Uterus (tissue), 4 donors: ENCODE data around the gene PIK3CB. TPM values are rescaled to one million over a fixed set of nuclear protein-coding genes. Genes with fewer than 3 reads are reported as not detected.

Experiments used
- DNase-seq, 2 donors: peaks; one replicate each; pipeline ENCODE4 v3.0.0-alpha.2; 2019 to 2020
- H3K27ac ChIP-seq, 2 donors: fragments of 200-600 bp; sonication (generic); 1 replicate in 1 of 2; 2 replicates in 1 of 2; pipeline ENCODE4 v1.5.1; 2016 to 2018
- H3K27me3 ChIP-seq, 2 donors: fragments of 200-600 bp; sonication (generic); one replicate each; pipeline ENCODE4 v1.5.1; 2018 to 2019; ENCODE audit warnings: control low read depth in 1 of 2
- H3K36me3 ChIP-seq, 2 donors: fragments of 200-600 bp; sonication (generic); one replicate each; pipeline ENCODE4 v1.5.1; 2019; ENCODE audit warnings: control low read depth in 1 of 2
- H3K4me1 ChIP-seq, 2 donors: fragments of 200-600 bp; sonication (generic); one replicate each; pipeline ENCODE4 v1.5.1; 2018 to 2019; ENCODE audit warnings: control low read depth in 1 of 2
- H3K4me3 ChIP-seq, 2 donors: fragments of 200-600 bp; sonication (generic); 1 replicate in 1 of 2; 2 replicates in 1 of 2; pipeline ENCODE4 v1.5.1; 2018 to 2019; ENCODE audit warnings: mild to moderate bottlenecking in 1 of 2
- H3K9me3 ChIP-seq, 2 donors: fragments of 200-600 bp; sonication (generic); one replicate each; pipeline ENCODE4 v1.5.1; 2019; ENCODE audit warnings: control low read depth in 1 of 2
- POLR2A ChIP-seq, 2 donors: fragments of 450-650 bp; IDR thresholded peaks; one replicate each; pipeline ENCODE4 v1.6.1; 2016; ENCODE audit warnings: antibody characterized with exemption in 2 of 2, mild to moderate bottlenecking in 1 of 2, moderate library complexity in 1 of 2
- intact Hi-C: fragments of 100-400 bp; cut with DNase I; formaldehyde crosslinking; loops from one replicate; pipeline ENCODE4 v1.15.1; 2023; ENCODE audit warnings: low total_unique reads
- total RNA-seq, 4 donors: library from RNA; depleted of rRNA in 3 of 4; stranded (reverse); fragments of >200 nt in 3 of 4; gene quantifications; one replicate each; pipeline versions ENCODE4 v1.1.0 to v1.2.4, GENCODE V29; 2014 to 2023
- TF ChIP-seq, protein P1 (sequence below), 4 experiments: fragments of 200-600 bp in 2 of 4; fragments of 450-650 bp in 2 of 4; sonication (generic) in 2 of 4; IDR thresholded peaks; one replicate each; pipeline ENCODE4 v1.5.1; 2016 to 2019; ENCODE audit warnings: antibody characterized with exemption in 4 of 4, mild to moderate bottlenecking in 2 of 4, moderate library complexity in 1 of 4
- donor health status: DM: yes; HTN: yes; CAD: no.

PIK3CB gene
- total RNA-seq, 4 donors from 2014 or later: 5.6 to 37.5 (median 17.0) TPM

DNA sequence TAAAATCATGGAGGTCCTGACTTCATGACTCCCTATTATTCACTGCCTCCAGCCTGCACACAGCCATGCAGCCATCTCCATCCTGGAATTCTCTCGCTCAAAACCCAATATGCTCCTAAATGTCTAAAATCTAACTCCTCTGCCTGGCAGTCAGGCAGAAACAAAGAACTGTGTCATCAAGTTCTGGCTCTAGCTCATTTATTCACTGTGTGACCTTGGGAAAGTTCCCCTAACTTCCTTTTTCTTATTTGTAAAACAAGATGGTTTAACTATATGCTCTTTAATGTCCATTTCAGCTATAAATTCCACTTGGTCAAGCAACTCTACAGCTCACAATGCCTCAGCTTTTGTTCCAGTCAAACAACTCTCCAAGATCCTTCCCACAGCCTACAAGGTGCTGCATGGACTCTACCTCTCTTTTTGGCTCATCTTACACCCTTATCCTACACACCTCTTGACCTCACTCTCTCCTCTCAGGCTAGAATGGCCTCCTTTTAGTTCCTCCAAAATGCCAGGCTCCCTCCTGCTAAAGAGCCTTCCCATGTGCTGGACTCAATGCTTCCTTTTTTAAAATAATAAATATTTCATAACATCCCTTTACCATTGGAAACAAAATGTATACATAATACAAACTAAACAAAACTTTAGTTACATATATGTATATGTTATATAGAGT, 16.4 kb downstream of the PIK3CB start:
- Histone ChIP-seq H3K9me3 (no peaks in the 10 kb centered on the region), H3K36me3 (no peaks in the 10 kb centered on the region), H3K4me3 (no peak overlapping the region), H3K27ac (no peak overlapping the region), H3K4me1 (no peaks in the 10 kb centered on the region), H3K27me3 (no peaks in the 10 kb centered on the region)
- no peak for TF ChIP-seq POLR2A (IDR thresholded peaks at IDR 0.05)
- TF ChIP-seq, protein P1, sequence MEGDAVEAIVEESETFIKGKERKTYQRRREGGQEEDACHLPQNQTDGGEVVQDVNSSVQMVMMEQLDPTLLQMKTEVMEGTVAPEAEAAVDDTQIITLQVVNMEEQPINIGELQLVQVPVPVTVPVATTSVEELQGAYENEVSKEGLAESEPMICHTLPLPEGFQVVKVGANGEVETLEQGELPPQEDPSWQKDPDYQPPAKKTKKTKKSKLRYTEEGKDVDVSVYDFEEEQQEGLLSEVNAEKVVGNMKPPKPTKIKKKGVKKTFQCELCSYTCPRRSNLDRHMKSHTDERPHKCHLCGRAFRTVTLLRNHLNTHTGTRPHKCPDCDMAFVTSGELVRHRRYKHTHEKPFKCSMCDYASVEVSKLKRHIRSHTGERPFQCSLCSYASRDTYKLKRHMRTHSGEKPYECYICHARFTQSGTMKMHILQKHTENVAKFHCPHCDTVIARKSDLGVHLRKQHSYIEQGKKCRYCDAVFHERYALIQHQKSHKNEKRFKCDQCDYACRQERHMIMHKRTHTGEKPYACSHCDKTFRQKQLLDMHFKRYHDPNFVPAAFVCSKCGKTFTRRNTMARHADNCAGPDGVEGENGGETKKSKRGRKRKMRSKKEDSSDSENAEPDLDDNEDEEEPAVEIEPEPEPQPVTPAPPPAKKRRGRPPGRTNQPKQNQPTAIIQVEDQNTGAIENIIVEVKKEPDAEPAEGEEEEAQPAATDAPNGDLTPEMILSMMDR (IDR thresholded peaks at IDR 0.05): no peak
- no peak for DNase-seq
- intact Hi-C loops: no loop called here

DNA sequence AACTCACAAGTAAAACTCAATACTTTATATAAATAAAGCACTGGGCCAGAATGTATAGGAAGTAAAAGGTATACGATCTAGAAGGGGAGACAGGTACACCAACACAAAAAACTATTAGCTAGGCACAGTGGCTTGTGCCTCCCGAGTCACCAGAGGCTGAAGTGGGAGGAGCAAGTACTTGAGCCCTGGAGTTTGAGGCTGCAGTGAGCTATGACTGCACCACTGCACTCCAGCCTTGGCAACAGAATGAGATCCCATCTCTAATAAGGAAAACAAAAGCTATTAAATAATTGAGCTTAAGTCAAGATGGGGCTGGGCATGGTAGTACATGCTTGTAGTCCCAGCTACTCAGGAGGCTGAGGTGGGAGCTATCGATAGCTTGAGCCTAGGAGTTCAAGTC, 17.0 kb downstream of the PIK3CB start:
- no peaks in the 10 kb centered on the region for H3K27me3 ChIP-seq
- no peaks in the 10 kb centered on the region for H3K36me3 ChIP-seq
- no peaks in the 10 kb centered on the region for H3K9me3 ChIP-seq
- no peak for DNase-seq
- no peak overlapping the region for H3K27ac ChIP-seq
- intact Hi-C loops: no loop called here
- H3K4me1 ChIP-seq: no peaks in the 10 kb centered on the region
- TF ChIP-seq POLR2A (IDR thresholded peaks at IDR 0.05): no peak
- TF ChIP-seq, protein P1 (IDR thresholded peaks at IDR 0.05): no peak
- no peak overlapping the region for H3K4me3 ChIP-seq

DNA sequence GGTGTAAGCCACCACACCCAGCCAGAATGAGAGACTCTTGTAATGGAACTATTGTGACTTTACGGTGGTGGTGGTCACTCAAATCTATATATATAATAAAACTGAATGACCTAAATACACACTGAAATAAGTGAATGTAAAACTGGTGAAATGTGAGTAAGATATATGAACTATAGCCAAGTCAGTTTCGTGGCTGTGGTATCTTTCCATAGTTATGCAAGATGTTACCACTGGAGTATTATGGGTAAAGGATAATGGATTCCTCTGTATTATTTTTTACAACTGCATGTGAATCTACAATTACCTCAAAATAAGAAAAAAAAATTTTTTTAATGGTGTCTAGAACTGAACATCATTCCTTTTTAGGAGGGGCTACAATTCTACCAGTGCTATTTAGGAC, 21.9 kb downstream of the PIK3CB start:
- DNase-seq: no peak
- H3K4me3 ChIP-seq: no peak overlapping the region
- intact Hi-C loops: no loop called here
- no peak for TF ChIP-seq POLR2A (IDR thresholded peaks at IDR 0.05)
- TF ChIP-seq, protein P1 (IDR thresholded peaks at IDR 0.05): no peak
- H3K9me3 ChIP-seq: no peaks in the 10 kb centered on the region
- no peak overlapping the region for H3K27ac ChIP-seq
- H3K4me1 ChIP-seq: no peaks in the 10 kb centered on the region
- no peaks in the 10 kb centered on the region for H3K36me3 ChIP-seq
- no peaks in the 10 kb centered on the region for H3K27me3 ChIP-seq

DNA sequence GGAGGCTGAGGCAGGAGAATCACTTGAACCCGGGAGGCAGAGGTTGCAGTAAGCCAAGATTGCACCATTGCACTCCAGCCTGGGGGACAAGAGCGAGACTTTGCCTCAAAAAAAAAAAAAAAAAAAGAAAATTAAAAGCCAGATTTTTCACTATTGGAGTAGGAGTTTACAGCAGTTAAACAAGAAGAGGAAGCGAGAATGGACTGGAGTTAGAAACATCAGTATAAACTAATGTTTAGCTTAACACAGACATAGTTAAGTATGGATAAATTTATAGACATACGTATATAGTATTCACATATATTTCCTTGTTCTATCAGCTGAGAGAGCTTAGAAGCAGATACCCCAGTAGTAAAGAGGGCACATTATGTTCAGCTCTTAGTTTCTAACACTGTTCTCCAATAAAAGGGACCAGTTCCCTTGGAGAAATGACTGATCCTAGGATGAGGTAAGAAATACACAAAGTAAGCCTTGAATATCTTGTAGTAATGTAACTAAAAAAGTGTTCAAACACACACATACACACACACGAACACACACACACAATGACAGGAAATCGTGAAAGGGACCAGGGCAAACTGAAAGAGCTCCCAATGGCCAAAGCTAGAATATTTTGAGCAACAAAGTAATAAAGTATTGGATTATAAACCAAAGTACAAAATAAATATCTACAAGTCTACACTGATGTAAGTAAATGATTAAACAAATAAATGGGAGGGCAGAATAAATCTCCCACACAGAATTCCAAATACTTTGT, 25.1 kb downstream of the PIK3CB start:
- H3K4me3 ChIP-seq: no peak overlapping the region
- no peaks in the 10 kb centered on the region for H3K9me3 ChIP-seq
- H3K27me3 ChIP-seq: no peaks in the 10 kb centered on the region
- H3K27ac ChIP-seq: no peak overlapping the region
- no peaks in the 10 kb centered on the region for H3K36me3 ChIP-seq
- intact Hi-C loops: no loop called here
- no peak for DNase-seq
- no peak for TF ChIP-seq POLR2A (IDR thresholded peaks at IDR 0.05)
- TF ChIP-seq, protein P1 (IDR thresholded peaks at IDR 0.05): no peak
- no peaks in the 10 kb centered on the region for H3K4me1 ChIP-seq

DNA sequence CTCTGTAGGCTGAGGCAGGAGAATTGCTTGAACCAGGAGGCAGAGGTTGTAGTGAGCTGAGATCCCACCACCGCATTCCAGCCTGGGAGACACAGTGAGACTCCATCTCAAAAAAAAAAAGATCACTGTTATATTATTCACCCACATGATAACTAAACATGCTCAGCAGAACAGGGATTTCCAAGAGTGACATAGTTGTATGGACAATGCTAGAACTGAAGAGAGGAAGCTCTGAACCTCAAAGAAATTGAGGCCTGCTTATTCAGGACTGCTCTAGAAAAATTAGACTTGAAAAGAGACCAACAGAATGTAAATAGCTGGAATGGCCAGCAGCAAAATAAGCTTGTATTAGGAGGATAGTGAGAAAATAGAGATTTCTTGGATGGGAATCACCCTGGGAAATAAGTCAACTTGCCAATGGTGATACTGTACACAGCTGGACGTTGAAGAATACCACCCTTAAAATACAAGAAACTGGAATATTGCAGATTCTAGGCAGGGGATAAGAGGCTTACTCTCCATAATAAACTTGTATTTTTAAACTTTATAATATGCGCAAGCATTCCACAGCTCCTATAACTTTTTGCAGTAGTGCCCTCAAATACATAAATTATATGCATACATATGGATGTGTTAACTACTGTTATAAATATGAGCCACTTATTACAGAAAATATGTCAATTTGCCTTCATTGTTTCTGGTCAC, 28.2 kb downstream of the PIK3CB start:
- Histone ChIP-seq H3K27ac (no peak overlapping the region), H3K4me1 (no peaks in the 10 kb centered on the region), H3K9me3 (no peaks in the 10 kb centered on the region), H3K4me3 (no peak overlapping the region), H3K27me3 (no peaks in the 10 kb centered on the region), H3K36me3 (no peaks in the 10 kb centered on the region)
- no peak for DNase-seq
- intact Hi-C loops: no loop called here
- TF ChIP-seq, protein P1 (IDR thresholded peaks at IDR 0.05): no peak
- no peak for TF ChIP-seq POLR2A (IDR thresholded peaks at IDR 0.05)
